Activated CD8-positive, alpha-beta memory T cell treated with anti-CD3 and anti-CD28 coated beads for 1 hour (primary cell): ENCODE data around the gene KIRREL3.

Source experiments
- DNase-seq, 2 donors: peaks; one replicate each; pipeline ENCODE4 v3.0.0-alpha.2; 2020; ENCODE audit warnings: low read depth in 1 of 2; ENCODE audit errors: extremely low read depth in 1 of 2

The KIRREL3 gene

DNA sequence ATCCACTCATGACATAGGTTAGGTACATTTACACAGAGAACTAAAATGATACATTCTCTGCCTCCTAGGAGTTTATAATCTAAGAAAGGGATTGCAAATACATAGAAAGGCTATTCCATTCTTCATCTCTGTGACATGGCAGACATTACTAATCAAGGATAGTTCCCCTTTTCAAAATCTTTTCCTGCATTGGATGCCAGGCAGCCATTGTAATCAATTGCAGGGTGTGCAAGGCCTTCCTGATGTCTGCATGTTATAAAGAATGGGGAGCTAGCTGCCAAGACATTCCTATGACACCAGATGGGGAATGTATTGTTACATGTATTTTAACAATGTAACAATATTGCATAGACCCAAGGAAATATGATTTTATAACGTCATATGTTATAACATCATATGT, 82.0 kb downstream of the KIRREL3 start:
- no peak for DNase-seq

GRCh38 chr11:126917531-126918204, 82.9 kb downstream of the KIRREL3 start:
- no peak for DNase-seq

GRCh38 chr11:126915430-126915829, 85.1 kb downstream of the KIRREL3 start:
- no peak for DNase-seq

GRCh38 chr11:126914941-126915340, 85.6 kb downstream of the KIRREL3 start:
- DNase-seq = no peak

- no peak for DNase-seq
Measured at GRCh38 chr11:126914166-126914565, 86.4 kb downstream of the KIRREL3 start.

DNA sequence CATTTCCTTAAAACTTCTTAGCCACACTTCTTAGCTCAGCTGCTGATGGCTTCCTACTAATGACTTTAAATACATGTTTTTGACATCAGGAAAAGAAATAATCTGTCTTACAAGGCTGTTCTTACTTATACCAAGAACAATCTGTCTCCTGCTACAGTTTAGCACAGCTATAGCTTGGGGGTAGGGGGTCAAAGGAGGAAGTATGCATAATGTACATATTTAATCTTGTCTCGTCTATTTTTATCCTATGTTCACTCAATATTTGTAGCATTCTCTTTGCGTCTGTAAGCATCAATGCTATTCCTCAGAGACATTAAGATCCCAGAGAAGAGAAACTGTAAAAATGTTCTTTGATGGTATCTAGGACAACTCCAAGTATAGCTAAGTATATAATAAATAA, 96.0 kb downstream of the KIRREL3 start:
- DNase-seq = no peak

- no peak for DNase-seq
Measured at GRCh38 chr11:126901783-126902182, 98.8 kb downstream of the KIRREL3 start.

- DNase-seq = no peak
Measured at GRCh38 chr11:126899961-126900748, 100.4 kb downstream of the KIRREL3 start.

- no peak for DNase-seq
Measured at GRCh38 chr11:126898802-126899201, 101.8 kb downstream of the KIRREL3 start.

DNA sequence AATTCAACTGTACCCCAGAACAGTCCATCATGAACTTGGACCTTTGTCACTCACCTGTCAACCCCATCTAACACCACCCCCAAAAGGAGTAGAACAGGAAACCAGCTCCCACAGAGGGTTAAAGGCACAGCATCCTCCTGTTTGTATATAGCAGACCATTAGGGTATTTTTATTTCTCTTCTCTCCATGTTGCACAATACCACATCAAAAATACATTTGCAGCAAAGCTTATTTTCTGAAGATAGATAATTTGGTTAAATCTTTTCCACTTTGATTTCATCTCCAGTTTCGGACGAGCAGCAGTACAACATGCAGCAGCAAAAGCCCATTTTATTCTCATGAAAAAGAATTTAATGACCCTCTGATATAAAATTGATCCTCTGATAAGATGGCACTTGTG, 103.1 kb downstream of the KIRREL3 start:
- no peak for DNase-seq

DNA sequence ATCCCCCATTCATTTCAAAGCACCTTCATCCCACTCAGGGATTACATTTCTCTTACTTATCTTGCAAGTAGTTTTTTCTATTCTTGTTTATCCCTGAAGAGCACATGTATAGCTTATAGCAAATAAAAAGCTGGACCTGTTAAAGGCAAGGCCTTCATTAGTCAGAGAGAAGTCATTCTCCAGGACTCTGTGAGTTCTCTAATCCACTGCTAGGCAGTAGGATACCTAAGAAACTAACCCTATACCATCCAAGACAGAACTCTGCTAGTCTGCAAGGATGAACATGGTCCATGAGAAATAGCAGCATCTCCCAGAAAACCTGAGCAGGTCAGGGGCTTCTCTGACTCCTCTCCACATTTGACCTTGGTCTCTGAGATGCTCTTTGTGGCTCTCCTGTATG, 104.5 kb downstream of the KIRREL3 start:
- DNase-seq = no peak

DNA sequence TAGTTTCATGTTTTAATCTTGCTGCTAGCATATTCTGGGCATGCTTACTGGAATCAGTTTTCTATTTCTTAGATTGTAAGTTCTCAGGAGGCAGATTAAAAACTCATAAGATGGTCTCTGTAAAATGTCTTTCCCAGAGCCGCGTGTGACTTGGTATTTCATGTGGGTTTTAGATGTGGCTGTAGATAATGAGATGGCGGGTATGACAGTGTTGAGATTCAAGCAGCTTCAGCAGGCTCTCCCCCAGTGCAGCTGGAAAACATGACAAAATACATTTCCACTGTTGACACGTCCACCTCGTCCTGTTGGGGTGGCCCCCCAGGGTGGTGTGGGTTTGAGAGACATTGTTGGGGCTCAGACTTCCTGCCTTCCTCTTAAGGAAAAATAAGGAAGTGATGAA, 106.8 kb downstream of the KIRREL3 start:
- no peak for DNase-seq

DNA sequence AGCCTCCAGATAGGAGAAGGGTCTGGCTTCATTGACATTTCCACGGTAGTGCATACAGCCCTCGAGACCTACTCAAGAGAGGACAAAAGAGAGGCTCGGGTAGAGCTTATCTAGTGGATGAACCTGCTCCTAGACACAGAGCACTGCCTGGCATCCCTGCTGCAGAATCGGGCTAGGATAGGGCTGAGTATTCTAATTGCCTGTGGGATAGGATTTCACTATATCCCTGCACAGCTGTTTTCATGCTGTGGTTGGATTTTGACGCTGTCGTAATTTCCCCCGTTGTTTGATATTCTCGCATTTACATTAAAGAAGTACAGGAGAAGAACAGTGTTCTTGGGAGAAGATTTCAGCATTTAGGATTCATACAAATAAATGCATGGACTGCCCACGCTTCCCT, 107.8 kb downstream of the KIRREL3 start:
- DNase-seq = no peak

DNA sequence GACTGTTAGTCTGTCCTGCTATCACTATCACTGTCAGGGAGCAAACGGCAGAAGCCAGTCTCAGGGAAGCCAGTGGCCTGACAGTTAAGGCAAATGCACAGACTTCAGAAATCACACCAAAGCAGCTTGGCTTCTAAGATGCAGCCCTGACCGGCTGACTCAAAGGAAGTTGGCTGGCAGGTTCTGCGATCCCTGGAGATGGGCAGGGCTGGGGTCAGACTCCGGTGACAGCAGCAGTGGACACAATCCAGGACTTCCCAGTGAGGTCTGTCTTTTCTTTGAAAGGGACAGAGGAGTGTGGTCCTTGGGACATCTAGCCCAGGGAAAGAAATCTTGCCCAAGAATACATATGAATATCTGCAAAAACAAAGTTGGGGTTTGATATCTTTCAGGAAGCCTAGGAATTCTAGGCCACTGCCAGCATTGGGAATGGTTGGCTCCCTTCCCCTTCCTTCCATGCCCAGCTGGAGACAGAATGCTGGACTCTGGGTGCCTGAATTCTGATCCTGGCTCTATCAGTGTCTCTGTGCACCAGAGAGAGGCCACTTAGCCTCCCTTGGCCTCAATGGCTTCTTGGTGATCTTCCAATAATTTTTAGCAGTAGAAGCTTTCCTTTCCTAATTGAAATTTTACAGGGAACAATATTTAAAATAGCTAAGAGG, 108.9 kb downstream of the KIRREL3 start:
- no peak for DNase-seq

- DNase-seq = no peak
Measured at GRCh38 chr11:126890561-126890960, 110.0 kb downstream of the KIRREL3 start.

- no peak for DNase-seq
Measured at GRCh38 chr11:126888115-126888712, 112.4 kb downstream of the KIRREL3 start.

DNA sequence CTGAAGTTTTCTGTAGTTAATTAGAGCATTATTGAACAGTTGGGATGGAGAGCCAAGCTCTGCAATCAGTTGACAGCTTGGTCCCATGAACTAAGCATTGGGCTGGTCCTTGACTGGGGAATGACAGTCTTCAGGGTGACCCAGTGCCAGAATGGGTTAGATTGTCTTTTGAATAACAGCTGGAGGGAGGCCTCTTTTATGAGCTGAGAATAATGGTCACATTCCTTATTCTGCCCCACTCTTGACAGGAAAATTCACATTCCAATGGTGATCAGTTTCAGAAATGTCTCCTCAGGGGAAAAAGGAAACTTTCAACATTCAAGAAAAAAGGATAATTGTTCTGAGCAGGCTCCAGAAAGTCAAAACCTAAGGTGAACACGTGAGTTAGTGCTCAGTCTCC, 113.9 kb downstream of the KIRREL3 start:
- DNase-seq = no peak

DNA sequence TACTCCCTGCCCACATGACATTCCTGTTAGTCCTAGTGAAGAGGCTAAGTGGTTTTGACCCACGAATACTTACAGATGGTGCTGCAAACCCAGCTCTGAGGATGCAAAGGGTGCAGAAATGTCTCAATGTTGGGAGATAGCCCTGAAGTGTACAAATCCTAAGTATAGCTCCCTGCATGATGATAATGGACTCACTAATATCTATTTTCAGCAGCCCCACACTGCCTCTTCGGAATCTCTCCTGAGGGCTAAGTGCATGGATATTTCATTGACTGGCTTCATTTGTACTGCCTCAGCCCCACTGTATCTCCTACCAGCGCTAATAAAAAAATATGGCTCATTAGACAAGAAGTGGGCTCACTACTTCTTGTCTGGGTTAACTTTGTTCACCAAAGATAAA, 114.5 kb downstream of the KIRREL3 start:
- no peak for DNase-seq

DNA sequence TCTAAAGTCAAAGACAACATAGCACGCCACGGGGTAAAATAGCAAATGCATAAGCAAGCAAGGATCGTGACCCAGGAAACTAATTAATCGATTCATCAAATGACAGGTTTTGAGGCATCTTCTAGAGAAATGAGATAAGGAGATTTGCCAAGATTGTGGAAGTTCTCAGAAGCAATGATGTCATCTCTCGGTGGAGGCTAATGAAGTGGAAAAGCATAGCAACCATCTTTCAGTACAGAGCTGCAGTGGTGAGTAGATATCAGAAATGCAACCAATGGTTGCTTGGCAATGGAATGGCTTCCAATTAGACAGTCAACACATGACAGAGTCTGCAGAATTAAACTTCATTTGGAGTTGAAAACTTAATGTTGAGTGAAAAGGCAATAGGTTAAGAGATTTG, 116.0 kb downstream of the KIRREL3 start:
- no peak for DNase-seq

DNA sequence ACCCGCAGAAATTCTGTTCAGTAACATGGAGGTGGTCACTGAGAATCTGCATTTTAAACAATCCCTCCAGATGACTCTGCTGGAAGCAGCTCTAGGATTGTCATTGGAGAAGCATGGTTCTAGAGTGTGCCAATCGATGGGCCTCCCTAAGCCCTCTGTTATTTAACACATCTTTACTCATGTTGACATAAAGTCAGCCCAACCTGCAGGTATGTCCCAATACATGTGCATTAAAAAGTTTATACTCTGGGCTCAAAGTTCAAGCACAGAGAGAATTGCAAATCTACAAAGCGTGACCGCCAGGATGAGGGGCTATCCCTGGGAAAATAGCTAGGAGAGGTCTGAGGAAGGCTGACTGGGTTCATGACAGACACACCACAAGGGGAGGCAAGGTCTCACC, 116.4 kb downstream of the KIRREL3 start:
- DNase-seq = no peak

DNA sequence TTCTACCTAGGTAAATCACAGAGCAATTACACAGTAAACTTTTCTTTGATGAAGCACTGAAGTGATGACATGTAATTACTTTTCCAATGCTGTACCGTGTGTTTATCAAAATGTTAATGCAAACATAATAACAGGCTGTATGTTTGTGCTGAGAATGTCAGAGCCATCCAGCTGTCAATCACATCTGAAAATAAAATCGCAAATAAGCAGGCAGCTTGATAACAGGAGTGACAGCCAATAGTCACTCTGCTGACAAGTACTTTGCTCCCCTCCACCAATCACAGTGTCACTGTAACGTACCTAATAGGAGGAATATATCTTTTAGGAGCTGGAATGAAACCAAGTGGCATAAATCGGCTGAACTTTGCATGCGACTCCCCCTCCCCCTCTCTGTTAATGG, 119.7 kb downstream of the KIRREL3 start:
- DNase-seq = no peak

DNA sequence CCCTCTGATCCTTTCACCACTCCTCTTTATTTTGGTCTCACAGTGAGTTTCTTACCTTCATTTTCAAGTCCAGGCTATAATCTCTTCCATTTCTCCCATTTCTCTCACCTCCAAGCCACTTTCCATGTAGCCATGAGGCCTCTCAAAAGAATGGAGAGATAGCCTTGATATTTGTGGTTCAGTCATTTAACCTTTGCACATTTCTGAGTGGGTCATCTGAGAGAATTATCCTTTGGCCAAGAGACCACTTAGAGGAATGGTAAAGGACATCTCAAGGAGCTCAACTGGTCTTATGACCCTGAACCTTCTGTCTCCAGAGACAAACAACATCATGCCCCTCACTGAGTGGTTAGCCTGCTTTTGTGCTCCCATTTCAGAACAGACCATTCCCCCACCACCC, 121.1 kb downstream of the KIRREL3 start:
- DNase-seq = no peak
